Fibroblast of lung (primary cell): ENCODE measurements around the gene PDE4B. TPM values are rescaled to one million over a fixed set of nuclear protein-coding genes. Genes with fewer than 3 reads are reported as not detected.

Experiments used
- DNase-seq, 2 donors: peaks; one replicate each; pipeline versions ENCODE4 v3.0.0 to v3.0.0-alpha.2; 2010; ENCODE audit warnings: low read depth in 2 of 2
- H2AFZ ChIP-seq: 2 replicates; pipeline ENCODE4 v1.5.1; 2012; ENCODE audit warnings: low read length, control low read depth, inconsistent platforms
- H3K27ac ChIP-seq: 2 replicates; pipeline ENCODE4 v1.5.1; 2011; ENCODE audit warnings: low read length, control low read depth; ENCODE audit not compliant: insufficient read depth
- H3K27me3 ChIP-seq: 2 replicates; pipeline ENCODE4 v1.5.1; 2011; ENCODE audit warnings: mild to moderate bottlenecking, low read length; ENCODE audit not compliant: control insufficient read depth, insufficient read depth
- H3K36me3 ChIP-seq: 2 replicates; pipeline ENCODE4 v1.5.1; 2011; ENCODE audit warnings: low read length; ENCODE audit not compliant: control insufficient read depth, insufficient read depth
- H3K4me1 ChIP-seq: 2 replicates; pipeline ENCODE4 v1.5.1; 2011; ENCODE audit warnings: low read length; ENCODE audit not compliant: control insufficient read depth, insufficient read depth; ENCODE audit errors: extremely low read depth
- H3K4me2 ChIP-seq: 2 replicates; pipeline ENCODE4 v1.5.1; 2011; ENCODE audit warnings: low read length, control low read depth; ENCODE audit not compliant: insufficient read depth; ENCODE audit errors: extremely low read depth
- H3K4me3 ChIP-seq, 4 experiments: fragments of 200-600 bp in 1 of 4; sonication (generic) in 1 of 4; replicated peaks in 1 of 4; 2 replicates each; pipeline ENCODE4 v1.5.1; 2011 to 2016; ENCODE audit warnings: low read length in 4 of 4, low read depth in 3 of 4, mild to moderate bottlenecking in 3 of 4, control low read depth in 2 of 4, inconsistent platforms in 1 of 4, mixed read lengths in 1 of 4; ENCODE audit not compliant: insufficient read depth in 1 of 4; ENCODE audit errors: control extremely low read depth in 1 of 4
- H3K79me2 ChIP-seq: 2 replicates; pipeline ENCODE4 v1.5.1; 2012; ENCODE audit warnings: mild to moderate bottlenecking, low read length, inconsistent platforms; ENCODE audit not compliant: control insufficient read depth, insufficient read depth
- H3K9ac ChIP-seq: 2 replicates; pipeline ENCODE4 v1.5.1; 2011; ENCODE audit warnings: mild to moderate bottlenecking, low read length, control low read depth; ENCODE audit not compliant: insufficient read depth
- H3K9me3 ChIP-seq: 2 replicates; pipeline ENCODE4 v1.5.1; 2012; ENCODE audit warnings: low read depth, low read length; ENCODE audit not compliant: control insufficient read depth, insufficient read depth
- H4K20me1 ChIP-seq: 2 replicates; pipeline ENCODE4 v1.5.1; 2011; ENCODE audit warnings: low read length; ENCODE audit not compliant: control insufficient read depth, insufficient read depth; ENCODE audit errors: extremely low read depth
- CTCF ChIP-seq, 2 donors: IDR thresholded peaks in 1 of 2; conservative IDR thresholded peaks in 1 of 2; 1 replicate in 1 of 2; 2 replicates in 1 of 2; pipeline ENCODE4 v1.5.1; 2011 to 2012; ENCODE audit warnings: low read length in 2 of 2, control low read depth in 1 of 2, inconsistent platforms in 1 of 2, low read depth in 1 of 2, mild to moderate bottlenecking in 1 of 2
- EZH2 ChIP-seq: IDR thresholded peaks from 2 replicates; pipeline ENCODE4 v1.5.1; 2012; ENCODE audit warnings: low read length, control low read depth, mild to moderate bottlenecking; ENCODE audit errors: missing control alignments
- polyA plus RNA-seq, 2 donors: library from polyadenylated mRNA; depleted of rRNA in 1 of 2; stranded (reverse) in 1 of 2; unstranded in 1 of 2; fragments of >200 nt; gene quantifications; 2 replicates each; pipeline ENCODE4 v1.2.1, GENCODE V29; 2011 to 2012; ENCODE audit warnings: missing spikeins in 1 of 2
- total RNA-seq: library from RNA; depleted of rRNA; stranded (reverse); fragments of >200 nt; gene quantifications from 2 replicates; pipeline ENCODE4 v1.2.1, GENCODE V29; 2014

The PDE4B gene
- total and polyA plus RNA-seq, 2 donors (not counting 1 experiment from before 2014, with no cell fraction given): 3.7 to 19.8 TPM

- no peak overlapping the region for H3K27ac ChIP-seq
- H3K79me2 ChIP-seq: no peaks in the 10 kb centered on the region
Measured at GRCh38 chr1:66351913-66352312, 559.2 kb downstream of the PDE4B start.

DNA sequence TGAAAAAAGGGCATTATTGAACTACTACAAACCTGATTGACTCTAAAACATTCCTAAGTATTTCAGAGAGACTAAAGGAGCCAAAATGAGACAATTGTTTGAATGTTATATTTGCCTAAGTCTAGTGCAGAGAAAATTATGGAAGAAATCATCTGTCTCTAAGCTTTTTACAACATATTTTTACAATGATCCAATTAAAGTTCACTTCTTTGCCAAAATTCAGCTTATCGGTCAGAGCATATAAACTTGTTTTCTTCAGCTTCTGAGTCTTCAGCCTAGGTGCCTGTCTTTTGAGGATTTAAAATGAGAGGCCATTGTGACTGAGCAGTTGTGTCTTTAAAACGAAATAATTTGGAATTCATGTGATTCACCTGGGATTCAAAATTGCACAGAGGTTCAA lies 560.1 kb downstream of the PDE4B start:
- Histone ChIP-seq H3K27me3 (no peaks in the 10 kb centered on the region), H3K79me2 (no peaks in the 10 kb centered on the region), H3K4me3 (no peak overlapping the region), H3K4me2 (no peak overlapping the region), H2AFZ (no peak overlapping the region), H4K20me1 (no peaks in the 10 kb centered on the region), H3K9me3 (no peaks in the 10 kb centered on the region), H3K9ac (no peak overlapping the region), H3K4me1 (no peaks in the 10 kb centered on the region), H3K27ac (no peak overlapping the region), H3K36me3 (no peaks in the 10 kb centered on the region)
- TF ChIP-seq CTCF (conservative IDR thresholded peaks at IDR 0.05 in 1 of 2, IDR thresholded peaks at IDR 0.05 in 1 of 2; ENCODE audit: low read depth in 1 of 2, low read length in 2 of 2): no peak
- TF ChIP-seq EZH2: no peak
- DNase-seq: no peak

More at GRCh38 chr1:66351913-66352312, 559.2 kb downstream of the PDE4B start:
- no peaks in the 10 kb centered on the region for H3K36me3 ChIP-seq
- no peak for DNase-seq
- no peak overlapping the region for H2AFZ ChIP-seq
- H3K4me3 ChIP-seq: no peak overlapping the region
- H4K20me1 ChIP-seq: no peaks in the 10 kb centered on the region
- no peak overlapping the region for H3K9ac ChIP-seq
- no peaks in the 10 kb centered on the region for H3K4me1 ChIP-seq
- no peak for TF ChIP-seq EZH2
- no peak for TF ChIP-seq CTCF (conservative IDR thresholded peaks at IDR 0.05 in 1 of 2, IDR thresholded peaks at IDR 0.05 in 1 of 2; ENCODE audit: low read depth in 1 of 2, low read length in 2 of 2)
- no peaks in the 10 kb centered on the region for H3K9me3 ChIP-seq
- no peaks in the 10 kb centered on the region for H3K27me3 ChIP-seq
- H3K4me2 ChIP-seq: no peak overlapping the region

DNA sequence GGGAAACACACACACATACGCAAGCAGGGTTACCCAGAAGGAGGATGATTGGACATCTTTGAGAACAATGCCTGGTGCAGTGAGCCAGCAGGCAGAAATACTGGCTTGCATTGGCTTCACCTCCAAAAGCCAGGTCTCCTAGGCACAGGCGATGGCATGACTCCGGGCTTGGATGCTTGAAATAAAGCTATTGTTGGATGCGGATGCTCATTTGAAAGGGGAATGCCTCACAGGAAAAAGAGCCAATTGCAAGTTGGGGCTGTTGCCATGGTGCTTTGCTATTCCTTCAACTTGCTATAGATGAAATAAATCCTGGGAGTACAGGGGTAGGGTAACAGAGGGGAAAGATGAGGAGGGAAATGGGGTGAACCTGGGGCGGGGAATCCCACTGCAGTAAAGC lies 560.6 kb downstream of the PDE4B start:
- no peaks in the 10 kb centered on the region for H3K4me1 ChIP-seq
- H3K9me3 ChIP-seq: no peaks in the 10 kb centered on the region
- no peak overlapping the region for H3K4me2 ChIP-seq
- no peaks in the 10 kb centered on the region for H4K20me1 ChIP-seq
- no peaks in the 10 kb centered on the region for H3K36me3 ChIP-seq
- no peak for DNase-seq
- H3K27me3 ChIP-seq: no peaks in the 10 kb centered on the region
- no peak overlapping the region for H3K9ac ChIP-seq
- H3K4me3 ChIP-seq: no peak overlapping the region
- no peak for TF ChIP-seq CTCF (conservative IDR thresholded peaks at IDR 0.05 in 1 of 2, IDR thresholded peaks at IDR 0.05 in 1 of 2; ENCODE audit: low read depth in 1 of 2, low read length in 2 of 2)
- no peak for TF ChIP-seq EZH2
- no peaks in the 10 kb centered on the region for H3K79me2 ChIP-seq
- H3K27ac ChIP-seq: no peak overlapping the region
- no peak overlapping the region for H2AFZ ChIP-seq
